Ishikawa (cell line): ENCODE data around the gene UPK2.

Source experiments
- CEBPB ChIP-seq: IDR thresholded peaks from 2 replicates; pipeline ENCODE4 v1.6.1; 2012
- CREB1 ChIP-seq: IDR thresholded peaks from 2 replicates; pipeline ENCODE4 v1.6.1; 2012; ENCODE audit warnings: low read depth
- EGR1 ChIP-seq: IDR thresholded peaks from 2 replicates; pipeline ENCODE4 v1.6.1; 2012
- EP300 ChIP-seq: IDR thresholded peaks from 2 replicates; pipeline ENCODE4 v1.6.1; 2012; ENCODE audit warnings: borderline replicate concordance
- FOXM1 ChIP-seq: IDR thresholded peaks from 2 replicates; pipeline ENCODE4 v1.6.1; 2012; ENCODE audit warnings: low read depth, borderline replicate concordance
- MAX ChIP-seq: IDR thresholded peaks from 2 replicates; pipeline ENCODE4 v1.6.1; 2012
- NFIC ChIP-seq: IDR thresholded peaks from 2 replicates; pipeline ENCODE4 v1.6.1; 2012
- RAD21 ChIP-seq: IDR thresholded peaks from 2 replicates; pipeline ENCODE4 v1.6.1; 2012; ENCODE audit warnings: low read depth
- REST ChIP-seq: IDR thresholded peaks from 2 replicates; pipeline ENCODE4 v1.6.1; 2012; ENCODE audit warnings: low read depth, mild to moderate bottlenecking
- TAF1 ChIP-seq: IDR thresholded peaks from 2 replicates; pipeline ENCODE4 v1.6.1; 2012; ENCODE audit warnings: low read depth, mild to moderate bottlenecking
- TCF12 ChIP-seq: IDR thresholded peaks from 2 replicates; pipeline ENCODE4 v1.6.1; 2012; ENCODE audit warnings: low read depth
- TEAD4 ChIP-seq: IDR thresholded peaks from 2 replicates; pipeline ENCODE4 v1.6.1; 2012
- USF1 ChIP-seq: IDR thresholded peaks from 2 replicates; pipeline ENCODE4 v1.6.1; 2012
- YY1 ChIP-seq: IDR thresholded peaks from 2 replicates; pipeline ENCODE4 v1.6.1; 2012; ENCODE audit warnings: low read depth
- ZBTB7A ChIP-seq: IDR thresholded peaks from 2 replicates; pipeline ENCODE4 v1.6.1; 2012; ENCODE audit warnings: low read depth

Gene UPK2

GRCh38 chr11:118912742-118913410 lies 43.2 kb upstream of the UPK2 start:
- no peak for TF ChIP-seq REST
- TF ChIP-seq YY1, result peak; percentile 40; the same call in 1 of the 2 replicates

GRCh38 chr11:118913411-118914125 lies 42.5 kb upstream of the UPK2 start:
- no peak for TF ChIP-seq YY1
- TF ChIP-seq EP300, result no peak
- no peak for TF ChIP-seq FOXM1
- no peak; the same call in 1 of the 2 replicates for TF ChIP-seq MAX
- no peak for TF ChIP-seq ZBTB7A
- TF ChIP-seq CEBPB, result no peak
- TF ChIP-seq RAD21, result no peak
- TF ChIP-seq REST, result no peak
- no peak for TF ChIP-seq TAF1
- TF ChIP-seq CREB1, result no peak
- no peak for TF ChIP-seq NFIC
- no peak for TF ChIP-seq USF1
- no peak for TF ChIP-seq TEAD4
- no peak for TF ChIP-seq TCF12
- TF ChIP-seq EGR1, result no peak

- TF ChIP-seq MAX, result peak; percentile 69
- TF ChIP-seq USF1, result peak; percentile 69
- TF ChIP-seq ZBTB7A, result peak; percentile 92
- 0 out of 2 replicates have a peak, but pooled peaks have one; percentile 38 for TF ChIP-seq FOXM1
- peak; percentile 84 for TF ChIP-seq TCF12
- no peak for TF ChIP-seq EGR1
- TF ChIP-seq TAF1, result peak; percentile 29; the same call in 1 of the 2 replicates
- peak; percentile 32; the same call in 1 of the 2 replicates for TF ChIP-seq RAD21
- TF ChIP-seq YY1, result no peak
- TF ChIP-seq NFIC, result peak; percentile 60
- TF ChIP-seq EP300, result peak; percentile 83
Measured at GRCh38 chr11:118914178-118914918, 41.8 kb upstream of the UPK2 start.

GRCh38 chr11:118914987-118915386 lies 41.1 kb upstream of the UPK2 start:
- TF ChIP-seq FOXM1 (no peak), RAD21 (peak; percentile 9; the same call in 1 of the 2 replicates)

GRCh38 chr11:118915396-118915795 lies 40.7 kb upstream of the UPK2 start:
- TF ChIP-seq ZBTB7A (0 out of 2 replicates have a peak, but pooled peaks have one; percentile 14), TAF1 (no peak)
